Measurements from ENCODE around the gene GSTK1.
"Not testable (repeated sequence)": the region's sequence is repeated elsewhere in the genome, so short reads cannot be mapped to it uniquely, and the experiment has no call there.

Gene GSTK1

DNA sequence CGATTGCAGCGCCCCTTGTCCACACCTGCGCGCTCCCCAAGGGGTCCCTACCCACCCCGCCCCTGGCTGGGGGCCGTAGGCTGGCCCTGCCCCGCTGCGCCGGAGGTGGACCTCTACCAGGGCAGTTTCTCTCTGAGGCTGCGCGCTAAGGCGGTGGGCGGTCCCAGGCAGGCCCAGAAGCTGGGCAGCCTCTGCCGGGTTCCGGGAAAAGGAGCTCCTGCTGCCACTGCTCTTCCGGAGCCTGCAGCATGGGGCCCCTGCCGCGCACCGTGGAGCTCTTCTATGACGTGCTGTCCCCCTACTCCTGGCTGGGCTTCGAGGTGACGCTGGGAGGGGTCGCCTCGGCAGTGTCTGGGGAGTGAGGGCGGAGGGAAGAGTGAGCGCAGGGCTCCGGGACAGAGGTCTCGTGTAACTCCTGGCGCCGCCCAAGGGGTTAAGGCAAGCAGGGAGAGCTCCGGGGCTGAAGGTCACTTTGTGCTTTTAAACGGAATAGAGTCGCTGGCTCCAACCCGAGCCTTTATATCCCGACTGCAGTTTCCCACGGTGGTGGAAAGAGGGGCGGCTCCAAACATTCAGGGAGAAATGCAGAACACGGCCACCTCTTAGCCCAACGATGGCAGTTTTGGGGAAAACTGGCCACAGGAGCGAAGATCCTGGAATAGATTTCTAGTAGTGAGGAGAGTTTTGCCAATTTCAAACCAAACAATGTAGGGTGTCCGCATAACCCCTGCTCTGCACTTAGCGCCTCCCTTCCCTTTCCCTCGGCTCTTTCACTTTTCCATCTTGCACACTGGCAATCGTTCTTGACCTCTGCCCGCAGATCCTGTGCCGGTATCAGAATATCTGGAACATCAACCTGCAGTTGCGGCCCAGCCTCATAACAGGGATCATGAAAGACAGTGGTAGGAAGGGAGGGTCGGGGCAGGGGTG, at the start of gene GSTK1:
GSTK1 (plus strand) TSS at position 176 of the 930 bp plus-strand sequence; CDS start at position 249, 73 bp downstream.
- no peak for FAIRE-seq

DNA sequence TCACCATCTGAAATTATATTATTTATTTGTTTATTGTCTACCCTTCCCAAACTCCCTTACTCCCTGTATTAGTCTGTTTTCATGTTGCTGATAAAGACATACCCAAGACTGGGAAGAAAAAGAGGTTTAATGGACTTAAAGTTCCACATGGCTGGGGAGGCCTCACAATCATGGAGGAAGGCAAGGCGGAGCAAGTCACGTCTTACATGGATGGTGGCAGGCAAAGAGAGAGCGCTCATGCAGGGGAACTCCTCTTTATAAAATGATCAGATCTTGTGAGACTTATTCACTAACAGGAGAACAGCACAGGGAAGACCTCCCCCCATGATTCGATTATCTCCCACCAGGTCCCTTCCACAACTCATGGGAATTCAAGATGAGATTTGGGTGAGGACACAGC, 49.8 kb upstream of the GSTK1 start:
- FAIRE-seq = not testable (repeated sequence)

DNA sequence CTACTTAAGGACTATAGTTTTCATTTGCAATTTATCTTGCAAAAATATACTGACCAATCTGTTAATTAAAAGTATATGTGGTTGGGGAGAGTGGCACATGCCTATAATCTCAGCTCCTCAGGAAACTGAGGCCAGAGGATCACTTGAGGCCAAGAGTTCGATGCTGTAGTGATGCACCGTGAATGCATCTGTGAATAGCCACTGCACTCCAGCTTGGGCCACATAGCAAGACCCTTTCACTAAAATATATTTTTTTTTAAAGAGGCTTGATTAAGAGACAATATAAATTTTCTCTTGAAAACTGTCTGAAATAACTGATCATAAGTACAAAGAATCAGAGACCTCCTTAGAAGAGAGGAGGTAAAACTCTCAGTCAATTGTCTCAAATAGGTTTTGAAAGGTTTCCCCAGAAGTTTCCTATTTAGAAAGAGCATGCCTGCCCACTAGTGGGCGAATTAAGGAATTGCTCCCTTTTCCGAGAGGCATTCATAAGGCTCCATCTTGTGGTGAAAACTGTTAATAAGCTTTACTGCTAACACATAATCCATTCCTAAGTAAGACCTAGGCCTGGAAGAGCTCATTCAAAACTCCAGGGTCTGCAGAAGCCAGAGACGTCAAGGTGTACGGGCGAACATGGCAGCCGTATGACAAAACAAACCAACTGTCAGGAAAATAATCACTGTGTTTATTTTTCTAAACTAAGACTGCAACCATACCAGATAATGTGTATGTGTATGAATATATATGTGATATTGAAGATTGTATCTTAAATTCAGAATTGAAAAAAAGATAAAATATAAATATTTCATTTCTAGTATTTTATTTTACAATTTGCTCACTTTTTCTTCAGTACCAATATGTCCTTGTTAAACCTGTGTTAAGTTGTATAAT, 48.2 kb upstream of the GSTK1 start:
- FAIRE-seq = peak; percentile 97

DNA sequence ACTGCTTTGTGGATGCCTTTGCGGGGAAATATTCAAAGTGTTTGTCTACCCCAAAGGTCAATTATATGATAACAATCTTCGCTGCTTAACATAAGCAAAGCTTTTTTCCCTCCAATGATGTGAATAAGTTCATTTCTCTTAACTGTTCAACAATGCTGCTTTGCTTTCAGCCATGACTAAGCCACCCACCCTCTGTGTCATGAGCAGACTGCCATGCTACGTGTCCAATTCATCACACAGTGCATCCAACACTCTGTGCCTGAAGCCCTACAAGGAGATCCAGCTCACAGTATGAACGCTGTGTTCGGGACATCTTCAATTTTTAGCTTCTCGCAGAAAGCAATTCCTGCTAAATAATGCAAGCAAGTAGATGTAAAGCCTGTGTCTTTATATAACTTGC, 47.1 kb upstream of the GSTK1 start:
- no peak for FAIRE-seq

DNA sequence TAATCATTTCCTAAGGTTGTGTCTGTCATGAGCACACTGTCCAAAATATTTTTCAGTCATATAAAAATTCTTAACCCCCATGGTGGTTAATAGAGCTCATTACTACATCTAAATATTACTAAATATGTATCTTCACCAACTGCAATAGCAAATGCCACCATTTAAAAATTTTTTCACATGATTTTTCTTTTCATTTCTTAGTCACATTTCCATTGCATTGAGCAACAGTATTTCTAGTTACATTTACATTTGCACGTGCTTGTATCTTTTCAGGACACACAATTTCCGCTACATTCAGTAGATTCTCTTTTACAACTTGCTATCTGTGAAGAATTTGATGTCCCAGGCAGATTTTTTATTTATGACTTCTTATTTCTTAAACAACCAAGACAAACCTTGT, 46.6 kb upstream of the GSTK1 start:
- no peak for FAIRE-seq

DNA sequence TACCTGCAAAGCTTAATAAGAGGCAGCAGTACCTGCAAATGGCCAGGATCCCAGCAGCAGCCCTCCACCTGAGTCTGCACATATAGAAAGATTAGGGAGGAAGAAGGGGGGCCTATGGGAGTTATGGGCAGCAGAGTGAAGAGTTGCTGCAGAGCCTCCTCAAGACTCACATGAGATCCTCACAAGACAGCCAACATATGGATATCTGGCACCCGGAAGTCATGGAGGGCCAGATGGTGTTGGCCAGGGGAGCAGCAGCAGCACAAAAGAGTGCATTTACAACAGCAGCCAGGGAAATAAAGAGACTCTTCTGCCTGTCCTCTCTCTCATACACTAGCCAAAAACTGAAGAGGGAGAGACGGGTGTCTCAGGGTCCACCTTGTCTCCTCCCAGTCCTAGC, 45.4 kb upstream of the GSTK1 start:
- FAIRE-seq = no peak

DNA sequence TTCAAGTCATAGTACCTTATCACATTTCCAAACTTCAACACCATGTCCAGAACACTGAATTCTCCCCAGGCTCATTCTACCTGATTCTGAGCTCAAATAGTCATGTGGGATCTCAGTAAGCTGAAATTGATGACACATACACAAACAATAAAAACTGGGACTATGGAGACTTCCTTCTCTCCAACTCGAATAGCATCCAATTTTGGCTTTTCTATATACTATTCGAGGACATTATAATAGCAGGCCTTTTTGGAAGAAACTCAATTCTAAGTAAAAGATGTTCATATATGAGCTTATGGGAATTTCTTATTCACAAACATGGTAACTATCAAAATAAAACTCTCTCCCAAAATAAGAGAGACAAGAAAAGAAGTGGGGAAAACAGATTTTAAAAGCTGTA, 42.0 kb upstream of the GSTK1 start:
- FAIRE-seq = no peak

DNA sequence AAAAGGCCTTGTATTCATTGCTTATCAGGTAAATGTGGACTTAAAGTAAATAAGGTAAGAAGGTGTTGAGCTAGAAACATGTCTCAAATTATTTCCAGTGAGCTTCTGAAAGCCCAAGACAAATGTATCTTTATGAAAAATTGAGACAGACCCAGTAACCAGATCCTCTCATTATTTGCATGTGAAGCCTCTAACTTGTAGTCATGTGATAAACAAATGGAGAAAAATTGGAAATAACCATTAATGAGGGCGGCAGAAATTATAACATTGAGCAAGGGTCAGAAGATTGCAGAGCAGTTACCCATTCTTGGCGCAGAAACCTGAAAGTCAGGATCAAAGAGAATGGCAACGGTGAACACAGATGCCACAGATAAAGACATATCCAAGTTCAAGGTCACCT, 41.5 kb upstream of the GSTK1 start, which contains the start of gene TAS2R40:
TAS2R40 (plus strand) TSS at position 301 of the 400 bp plus-strand sequence; CDS start at position 343, 42 bp downstream.
- FAIRE-seq = no peak

DNA sequence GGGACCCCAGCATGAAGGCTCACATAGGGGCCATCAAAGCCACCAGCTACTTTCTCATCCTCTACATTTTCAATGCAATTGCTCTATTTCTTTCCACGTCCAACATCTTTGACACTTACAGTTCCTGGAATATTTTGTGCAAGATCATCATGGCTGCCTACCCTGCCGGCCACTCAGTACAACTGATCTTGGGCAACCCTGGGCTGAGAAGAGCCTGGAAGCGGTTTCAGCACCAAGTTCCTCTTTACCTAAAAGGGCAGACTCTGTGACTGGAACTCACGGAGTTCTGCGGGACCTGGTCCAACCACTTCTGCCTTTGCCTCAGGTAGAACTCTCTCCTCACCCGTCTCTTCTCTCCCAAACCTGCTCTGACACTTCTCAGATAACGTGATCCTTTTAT, 40.5 kb upstream of the GSTK1 start:
- no peak for FAIRE-seq

DNA sequence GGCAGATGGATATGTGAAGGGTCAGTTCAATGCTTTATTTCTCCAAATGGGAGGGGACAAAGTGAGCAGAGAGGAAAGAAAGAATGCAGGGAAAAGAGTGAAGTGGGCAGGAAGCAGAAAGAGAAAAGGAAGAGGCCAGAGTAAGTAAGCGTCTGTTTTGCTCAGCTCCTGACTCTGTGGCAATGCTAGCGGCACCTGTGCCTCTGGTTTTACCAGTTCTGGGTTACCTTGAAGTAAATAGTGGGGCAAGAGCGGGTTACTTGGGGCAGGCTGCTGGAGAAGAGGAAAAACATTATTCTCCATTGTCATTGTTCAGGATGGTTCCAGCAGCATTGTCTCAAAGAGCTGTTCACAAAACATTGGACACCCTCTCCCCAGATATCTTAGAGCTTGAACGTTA, 39.5 kb upstream of the GSTK1 start:
- no peak for FAIRE-seq

DNA sequence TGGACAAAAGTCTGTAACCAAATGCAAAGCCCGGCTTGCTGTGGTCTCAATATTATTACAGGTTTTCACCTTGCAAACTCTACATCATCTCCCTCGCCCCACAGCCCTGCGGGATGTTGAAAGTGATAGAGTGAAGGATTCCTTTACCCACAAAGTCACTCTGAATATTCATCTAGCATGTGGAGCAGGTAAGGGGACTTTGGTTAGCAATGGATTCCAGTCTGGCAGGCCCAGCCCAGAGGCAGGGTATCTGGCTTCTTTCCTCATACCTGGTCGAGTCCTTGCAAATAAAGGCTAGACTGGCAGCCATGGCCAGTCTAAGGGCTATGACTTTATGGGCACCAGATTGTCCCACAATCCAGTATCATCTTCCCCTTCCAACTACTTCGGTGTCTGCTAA, 38.2 kb upstream of the GSTK1 start:
- no peak for FAIRE-seq

DNA sequence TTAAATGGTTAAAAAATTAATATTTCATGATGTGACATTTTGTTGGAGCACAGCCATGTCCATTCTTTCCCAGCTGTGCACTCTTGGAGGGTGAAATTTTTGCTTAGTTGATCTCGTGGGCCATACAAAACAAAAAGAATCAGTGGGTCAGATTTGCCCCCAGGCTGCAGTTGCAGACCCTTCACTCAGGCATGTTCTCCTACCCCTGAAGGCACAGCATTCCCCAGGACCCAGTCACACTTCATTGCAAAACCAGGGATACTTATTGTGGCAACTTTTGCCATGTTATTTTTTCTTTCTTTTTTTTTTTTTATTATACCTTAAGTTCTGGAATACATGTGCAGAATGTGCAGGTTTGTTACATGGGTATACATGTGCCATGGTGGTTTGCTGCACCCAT, 35.4 kb upstream of the GSTK1 start:
- FAIRE-seq = no peak

DNA sequence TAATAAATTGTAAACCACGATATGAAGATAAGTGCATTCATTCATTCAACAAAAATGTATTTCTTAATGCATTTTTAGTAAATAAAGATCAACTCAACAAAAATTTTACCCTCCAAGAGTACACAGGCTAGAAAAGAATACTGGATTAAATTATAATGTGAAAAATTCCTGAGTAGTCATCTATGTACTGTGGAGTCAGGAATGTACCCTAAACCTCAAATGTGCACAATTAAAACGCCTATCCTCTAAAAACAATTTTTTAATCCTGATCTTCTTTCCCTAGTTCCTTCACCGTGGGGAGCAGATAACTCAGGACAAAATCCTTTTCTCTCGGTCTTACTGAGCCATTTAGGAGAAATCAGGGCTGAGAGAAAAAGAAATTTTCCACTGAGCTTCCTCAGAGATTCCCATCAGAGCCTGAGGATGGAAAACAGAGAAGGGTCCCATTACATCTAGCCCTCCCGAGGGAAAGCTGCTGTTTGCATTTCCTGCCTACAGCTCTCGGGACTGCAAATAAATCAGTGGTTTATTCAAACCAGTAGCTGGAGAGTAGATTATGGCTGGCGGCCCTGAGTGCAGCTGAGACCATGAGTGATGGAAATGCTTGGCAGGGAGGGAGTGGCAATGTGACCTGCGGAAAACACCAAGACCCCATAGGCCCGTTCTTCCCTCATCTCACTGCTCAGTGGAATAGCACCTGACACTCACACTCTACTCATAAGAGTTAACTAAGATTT, 34.0 kb upstream of the GSTK1 start:
- no peak for FAIRE-seq

DNA sequence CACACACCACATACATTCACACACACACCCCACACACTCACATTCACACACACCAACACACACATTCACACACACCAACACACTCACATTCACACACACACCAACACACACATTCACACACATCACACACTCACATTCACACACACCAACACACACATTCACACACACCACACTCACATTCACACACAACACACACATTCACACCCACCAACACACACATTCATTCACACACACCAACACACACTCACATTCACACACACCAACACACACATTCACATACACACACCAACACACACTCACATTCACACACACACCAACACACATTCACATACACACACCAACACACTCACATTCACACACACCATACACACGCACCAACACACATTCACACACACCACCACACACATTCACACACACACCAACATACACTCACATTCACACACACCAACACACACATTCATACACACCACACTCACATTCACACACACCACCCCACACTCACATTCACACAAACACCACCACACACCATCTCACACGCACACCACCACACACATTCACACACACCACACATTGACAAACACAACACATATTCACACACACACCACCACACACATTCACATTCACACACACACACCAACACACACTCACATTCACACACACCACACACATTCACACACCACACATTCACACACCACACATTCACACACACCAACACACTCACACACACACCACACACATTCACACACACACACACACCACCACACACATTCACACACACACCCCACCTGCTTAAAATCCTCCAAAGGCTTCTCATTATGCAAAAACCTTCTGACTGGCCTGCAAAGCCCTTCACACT, 32.4 kb upstream of the GSTK1 start:
- no peak for FAIRE-seq

DNA sequence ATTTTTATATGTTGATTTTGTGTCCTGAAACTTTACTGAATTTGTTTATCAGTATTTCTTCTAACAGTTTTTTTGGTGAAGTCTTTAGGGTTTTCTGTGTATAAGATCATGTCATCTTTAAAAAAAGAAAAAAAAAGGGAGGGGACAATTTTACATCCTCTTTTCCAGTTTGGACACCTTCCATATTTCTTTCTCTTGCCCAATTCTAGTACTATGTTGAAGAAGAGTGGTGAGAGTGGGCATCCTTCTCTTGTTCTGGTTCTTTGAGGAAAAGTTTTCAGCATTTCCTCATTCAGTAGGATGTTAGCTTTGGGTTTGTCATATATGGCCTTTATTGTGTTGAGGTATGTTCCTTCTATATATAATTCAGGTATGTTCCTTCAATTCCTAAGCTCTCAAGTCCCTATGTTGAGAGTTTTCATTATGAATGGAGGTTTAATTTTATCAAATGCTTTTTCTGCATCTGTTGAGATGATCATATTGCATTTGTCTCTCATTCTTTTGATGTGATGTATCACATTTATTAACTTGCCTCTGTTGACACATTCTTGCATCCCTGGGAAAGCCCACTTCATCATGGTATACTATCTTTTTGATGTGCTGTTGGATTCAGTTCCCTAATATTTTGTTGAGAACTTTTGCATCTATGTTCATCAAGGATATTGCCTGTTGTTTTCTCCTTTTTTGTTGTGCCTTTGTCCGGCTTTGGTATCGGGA, 29.3 kb upstream of the GSTK1 start:
- no peak for FAIRE-seq

DNA sequence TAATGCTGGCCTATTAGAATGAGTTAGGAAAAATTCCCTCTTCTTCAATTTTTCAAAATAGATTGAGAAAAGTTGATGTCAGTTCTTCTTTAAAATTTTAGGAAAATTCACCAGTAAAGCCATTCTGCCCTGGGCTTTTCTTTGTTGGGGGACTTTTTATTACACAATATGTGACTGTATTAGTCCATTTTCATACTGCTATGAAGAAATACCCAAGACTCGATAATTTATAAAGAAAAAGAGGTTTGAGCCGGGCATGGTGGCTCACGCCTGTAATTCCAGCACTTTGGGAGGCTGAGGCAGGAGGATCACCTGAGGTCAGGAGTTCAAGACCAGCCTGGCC, 28.7 kb upstream of the GSTK1 start:
- FAIRE-seq = no peak

DNA sequence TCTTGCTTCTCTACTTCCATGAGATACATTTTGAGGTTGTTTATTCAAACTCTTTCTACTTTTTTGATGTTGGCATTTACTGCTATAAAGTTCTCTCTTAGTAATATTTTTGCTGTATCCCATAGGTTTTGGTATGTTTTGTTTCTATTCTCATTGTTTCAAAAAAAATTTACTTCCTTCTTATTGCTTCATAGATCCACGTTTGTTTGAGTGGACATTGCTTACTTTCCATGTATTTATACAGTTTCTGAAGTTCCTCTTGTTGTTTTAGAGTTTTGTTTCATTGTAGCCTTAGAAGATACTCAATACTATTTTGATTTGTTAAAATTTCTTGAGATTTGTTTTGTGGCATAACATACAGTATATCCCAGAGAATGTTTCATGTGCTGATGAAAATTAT, 27.7 kb upstream of the GSTK1 start:
- FAIRE-seq = no peak

DNA sequence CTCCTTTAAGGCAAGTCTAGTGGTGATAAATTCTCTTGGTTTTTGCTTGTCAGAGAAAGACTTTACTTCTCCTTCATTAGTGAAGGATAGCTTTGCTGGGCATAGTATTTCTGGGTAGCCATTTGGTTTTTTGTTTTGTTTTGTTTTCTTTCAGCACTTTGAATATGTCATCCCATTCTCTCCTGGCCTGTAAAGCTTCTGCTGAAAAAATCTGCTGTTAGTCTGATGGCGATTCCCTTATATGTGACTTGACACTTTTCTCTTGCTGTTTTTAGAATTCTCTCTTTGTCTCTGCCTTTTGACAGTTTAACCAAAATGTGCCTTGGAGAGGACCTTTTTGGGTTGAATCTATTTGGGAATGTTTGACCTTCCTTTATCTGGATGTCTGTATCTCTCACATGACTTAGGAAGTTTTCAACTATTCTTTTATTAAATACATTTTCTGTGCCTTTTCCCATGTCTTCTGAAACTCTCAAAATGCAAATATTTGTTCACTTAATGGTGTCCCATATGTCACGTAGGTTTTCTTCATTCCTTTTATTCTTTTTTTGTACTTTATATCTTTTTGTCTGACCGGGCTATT, 26.7 kb upstream of the GSTK1 start:
- no peak for FAIRE-seq

DNA sequence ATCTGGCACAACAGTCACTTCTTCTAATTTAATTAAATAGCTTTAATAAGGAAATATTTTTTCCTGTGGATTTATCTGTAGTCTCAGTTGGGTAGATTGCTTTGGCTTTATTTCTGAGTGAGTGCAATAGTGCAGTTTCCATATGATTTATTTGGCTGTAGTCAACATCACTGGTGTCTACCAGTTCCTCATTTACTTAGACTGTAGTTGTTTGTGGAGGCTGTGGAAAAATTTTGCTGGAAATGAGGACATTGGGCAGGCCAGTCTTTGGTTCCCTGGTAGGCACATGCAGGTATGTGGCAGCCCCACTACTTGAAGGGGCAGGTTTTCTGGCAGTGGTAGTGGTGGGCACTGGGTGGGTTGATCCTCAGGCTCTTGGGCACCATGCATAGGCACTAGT, 25.9 kb upstream of the GSTK1 start:
- FAIRE-seq = no peak

DNA sequence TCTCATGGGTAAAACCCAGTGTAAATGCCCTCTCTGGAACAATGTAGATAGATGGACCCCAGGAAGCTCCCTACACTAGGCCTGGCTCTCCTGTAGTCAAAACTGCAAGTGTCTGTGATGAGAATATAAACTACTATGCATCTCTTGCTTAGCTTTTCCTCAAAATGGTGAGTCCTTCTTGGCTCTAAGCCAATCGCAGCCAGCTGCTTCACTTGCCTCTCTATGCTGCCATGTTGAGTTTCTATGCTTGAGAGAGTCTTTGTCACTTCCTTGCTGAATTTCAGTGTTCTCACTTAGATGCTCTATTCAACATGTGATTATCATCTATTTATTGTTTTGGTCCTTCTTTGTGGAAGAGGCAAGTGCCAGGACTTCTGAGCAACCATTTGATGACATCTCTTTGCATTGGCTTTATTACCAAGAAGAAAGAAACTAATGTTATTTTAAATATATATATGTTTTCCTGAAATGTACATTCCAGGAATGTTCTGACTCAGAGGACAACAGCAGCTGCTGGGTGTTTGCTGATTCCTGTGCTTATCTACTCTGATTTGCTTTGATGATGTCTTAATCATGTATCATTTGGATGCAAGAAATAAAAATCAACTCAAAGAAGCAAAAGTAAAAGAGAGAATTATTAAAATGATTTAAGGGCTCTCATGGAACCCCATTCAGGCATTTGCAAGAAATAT, 24.8 kb upstream of the GSTK1 start:
- no peak for FAIRE-seq

All from islet of Langerhans (tissue), 1 donor.